ENCODE measurements around the gene FMNL1.

Gene FMNL1

GRCh38 chr17:45222289-45222995, 757 bp downstream of the FMNL1 start:
- no peak for DNase-seq (ENCODE audit: low read depth)

- DNase-seq (ENCODE audit: low read depth): no peak
Measured at GRCh38 chr17:45222996-45223538, 1.4 kb downstream of the FMNL1 start.

- DNase-seq (ENCODE audit: low read depth): no peak
Measured at GRCh38 chr17:45223539-45224528, 2.1 kb downstream of the FMNL1 start.

- no peak for DNase-seq (ENCODE audit: low read depth)
Measured at GRCh38 chr17:45224671-45225050, 3.0 kb downstream of the FMNL1 start.

- peak; percentile 43 for DNase-seq (ENCODE audit: low read depth)
Measured at GRCh38 chr17:45225051-45225700, 3.5 kb downstream of the FMNL1 start.

- peak; percentile 65 for DNase-seq (ENCODE audit: low read depth)
Measured at GRCh38 chr17:45225964-45226530, 4.4 kb downstream of the FMNL1 start.

GRCh38 chr17:45226576-45226975, 4.9 kb downstream of the FMNL1 start:
- DNase-seq (ENCODE audit: low read depth): no peak

- peak; percentile 52 for DNase-seq (ENCODE audit: low read depth)
Measured at GRCh38 chr17:45227101-45227925, 5.6 kb downstream of the FMNL1 start.

- no peak for DNase-seq (ENCODE audit: low read depth)
Measured at GRCh38 chr17:45227926-45228762, 6.5 kb downstream of the FMNL1 start.

- peak; percentile 96 for DNase-seq (ENCODE audit: low read depth)
Measured at GRCh38 chr17:45228763-45229539, 7.3 kb downstream of the FMNL1 start.

- no peak for DNase-seq (ENCODE audit: low read depth)
Measured at GRCh38 chr17:45229681-45230409, 8.2 kb downstream of the FMNL1 start.

GRCh38 chr17:45230410-45230786, 8.7 kb downstream of the FMNL1 start:
- DNase-seq (ENCODE audit: low read depth): no peak

GRCh38 chr17:45230787-45231480, 9.2 kb downstream of the FMNL1 start:
- peak; percentile 64 for DNase-seq (ENCODE audit: low read depth)

- DNase-seq (ENCODE audit: low read depth): peak; percentile 58
Measured at GRCh38 chr17:45231481-45232116, 9.9 kb downstream of the FMNL1 start.

GRCh38 chr17:45232514-45233422, 11.1 kb downstream of the FMNL1 start:
- no peak for DNase-seq (ENCODE audit: low read depth)

GRCh38 chr17:45233423-45233924, 11.8 kb downstream of the FMNL1 start:
- no peak for DNase-seq (ENCODE audit: low read depth)

All from ELR (cell line).